Measurements from ENCODE around the gene CRTC1. TPM values are rescaled to one million over a fixed set of nuclear protein-coding genes. Genes with fewer than 3 reads are reported as not detected.

Gene CRTC1
- polyA plus RNA-seq, 2 of the 4 experiments (the other 2 are of a cell fraction) = 0.87 to 4.0 TPM

- POLR2A ChIA-PET = no interaction called here
- FAIRE-seq = no peak
- Histone ChIP-seq H3K9me3 (no peaks in the 10 kb centered on the region), H3K4me3 (no peak overlapping the region), H3K27ac (no peak overlapping the region; a peak in 1 of 6 replicates), H3K4me1 (peaks cover 15% of the 10 kb centered on the region; the same call in 2 of the 3 replicates), H3K4me2 (no peak overlapping the region)
- DNase-seq (ENCODE audit: low read depth in 1 of 2, low spot score in 1 of 2) = no peak
- 83% methylated on average over 9 of the region's 30 CpGs for WGBS (ENCODE audit: missing lambda C conversion rate)
- CTCF ChIA-PET = interaction anchor here (1.3 to 1.8 kb wide), 3 partner anchors 27 to 179 kb away, joined by 4 to 7 read pairs (median 4); no protein-coding TSS in a partner anchor
- no peak for TF ChIP-seq EP300 (IDR thresholded peaks at IDR 0.05)
- TF ChIP-seq ATOH8 (CRISPR knock-in tag; IDR thresholded peaks at IDR 0.05; ENCODE audit: low read depth) = no peak
- TF ChIP-seq TFCP2L1 (CRISPR knock-in tag; IDR thresholded peaks at IDR 0.05) = no peak
- no peak for TF ChIP-seq ELK1 (IDR thresholded peaks at IDR 0.05; ENCODE audit: low read depth, low read length)
- no peak for TF ChIP-seq BHLHE40 (IDR thresholded peaks at IDR 0.05; ENCODE audit: low read depth, low read length)
- TF ChIP-seq POLR2A (IDR thresholded peaks at IDR 0.05; ENCODE audit: low read length) = no peak
- TF ChIP-seq HDAC2 (IDR thresholded peaks at IDR 0.05) = no peak
- no peak for TF ChIP-seq HOXA7 (CRISPR knock-in tag; IDR thresholded peaks at IDR 0.05)
- no peak for TF ChIP-seq KDM5A (IDR thresholded peaks at IDR 0.05)
- no peak for TF ChIP-seq NFE2L2 (conservative IDR thresholded peaks at IDR 0.05; ENCODE audit: low read length)
- TF ChIP-seq TP53 (CRISPR knock-in tag; IDR thresholded peaks at IDR 0.05) = no peak
- TF ChIP-seq CBX2 (IDR thresholded peaks at IDR 0.05; ENCODE audit: borderline replicate concordance, low read depth) = no peak
- no peak for TF ChIP-seq SMC3 (IDR thresholded peaks at IDR 0.05)
- no peak for TF ChIP-seq NPAS2 (CRISPR knock-in tag; IDR thresholded peaks at IDR 0.05; ENCODE audit: borderline replicate concordance)
- no peak for TF ChIP-seq RCOR1 (IDR thresholded peaks at IDR 0.05; ENCODE audit: low read depth, low read length)
- TF ChIP-seq CEBPB (IDR thresholded peaks at IDR 0.05) = no peak
- ATAC-seq = no peak
Measured at GRCh38 chr19:18768046-18768771, 84.7 kb downstream of the CRTC1 start.

GRCh38 chr19:18768997-18769891, 85.8 kb downstream of the CRTC1 start:
- TF ChIP-seq SMC3 (IDR thresholded peaks at IDR 0.05) = no peak
- no peak for TF ChIP-seq NPAS2 (CRISPR knock-in tag; IDR thresholded peaks at IDR 0.05; ENCODE audit: borderline replicate concordance)
- TF ChIP-seq FOSL2 (IDR thresholded peaks at IDR 0.05) = no peak
- no peak for TF ChIP-seq FOSL2 (CRISPR knock-in tag; IDR thresholded peaks at IDR 0.05)
- TF ChIP-seq JUN (IDR thresholded peaks at IDR 0.05) = no peak
- TF ChIP-seq RFX5 (IDR thresholded peaks at IDR 0.05) = no peak
- no peak for TF ChIP-seq KDM5A (IDR thresholded peaks at IDR 0.05)
- no peak for TF ChIP-seq E2F6 (IDR thresholded peaks at IDR 0.05; ENCODE audit: borderline replicate concordance, low read depth)
- TF ChIP-seq FOXS1 (CRISPR knock-in tag; IDR thresholded peaks at IDR 0.05) = no peak
- TF ChIP-seq TP53 (CRISPR knock-in tag; IDR thresholded peaks at IDR 0.05) = no peak
- TF ChIP-seq CTCF (IDR thresholded peaks at IDR 0.05) = no peak
- TF ChIP-seq POLR2AphosphoS2 (conservative IDR thresholded peaks at IDR 0.05; ENCODE audit: low read length) = no peak
- TF ChIP-seq RAD21 (conservative IDR thresholded peaks at IDR 0.05 in 1 of 2, IDR thresholded peaks at IDR 0.05 in 1 of 2) = no peak
- no peak for TF ChIP-seq ZC3H11A (IDR thresholded peaks at IDR 0.05)
- no peak for TF ChIP-seq HMGXB4 (CRISPR knock-in tag; IDR thresholded peaks at IDR 0.05; ENCODE audit: borderline replicate concordance)
- Histone ChIP-seq H3K4me1 (peaks cover 7% of the 10 kb centered on the region; the same call in 2 of the 3 replicates), H3K4me2 (no peak overlapping the region), H3K4me3 (no peak overlapping the region), H3K27ac (no peak overlapping the region; a peak in 1 of 6 replicates), H3K9me3 (no peaks in the 10 kb centered on the region)
- ChIA-PET CTCF (no interaction called here), POLR2A (no interaction called here)
- DNase-seq (ENCODE audit: low read depth in 1 of 2, low spot score in 1 of 2) = no peak
- WGBS (ENCODE audit: missing lambda C conversion rate) = 81% methylated on average over 9 of the region's 24 CpGs
- FAIRE-seq = no peak
- no peak for ATAC-seq

All from A549 (cell line).